HG03442 (cell line): Measurements from ENCODE around the gene ACOT8.
"Not testable (repeated sequence)": the region's sequence is repeated elsewhere in the genome, so short reads cannot be mapped to it uniquely, and the experiment has no call there.

Source experiments
- ATAC-seq: cut with Tn5 transposase; IDR thresholded peaks from one replicate; pipeline ENCODE4 v1.9.1; 2021; ENCODE audit warnings: mild to moderate bottlenecking, moderate library complexity; ENCODE audit not compliant: unreplicated experiment

ACOT8 gene

DNA sequence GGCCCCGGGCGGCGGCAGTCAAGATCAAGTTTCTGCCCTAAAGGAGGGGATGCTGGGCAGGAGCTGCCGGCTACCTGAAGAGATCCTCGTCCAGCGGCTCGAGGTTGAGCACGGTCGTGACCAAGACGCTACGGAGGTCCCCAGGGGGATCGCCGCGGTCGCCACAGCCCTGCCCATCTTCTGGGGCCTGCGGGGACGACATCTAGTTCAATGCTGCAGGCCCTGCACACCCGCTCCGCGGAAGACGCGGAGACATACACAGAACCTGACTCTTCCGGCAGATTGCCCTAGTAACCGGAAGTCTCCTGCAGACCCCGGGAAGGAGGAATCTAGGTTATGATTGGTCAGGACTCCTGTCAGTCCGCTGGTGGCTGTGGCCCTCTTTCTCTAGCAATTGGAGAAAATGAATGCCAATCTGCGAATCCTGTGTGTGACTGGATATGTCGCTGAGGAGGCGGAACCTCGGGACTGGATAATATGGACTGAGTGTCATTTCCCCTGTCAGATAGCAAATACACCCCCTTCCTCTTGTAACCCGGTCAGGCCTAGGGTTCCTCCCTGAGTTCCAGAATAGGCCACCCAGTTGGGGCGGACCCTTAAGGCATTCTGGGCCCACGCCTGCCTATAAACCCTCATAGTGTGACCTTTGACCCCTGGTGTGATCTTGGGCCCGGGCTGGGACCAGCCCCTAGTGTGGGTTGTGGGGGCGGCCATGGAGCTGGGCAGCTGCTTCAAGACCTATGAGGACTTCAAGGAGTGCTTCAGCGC is at the start of gene ACOT8, which contains the start of gene ZSWIM3:
Gene ACOT8 (minus strand): TSS at position 279 of the 768 bp plus-strand sequence. CDS start 77 bp downstream, at position 202.
Gene ZSWIM3 (plus strand): TSS at position 501 of the 768 bp plus-strand sequence. CDS start 212 bp downstream, at position 713.
- ATAC-seq, result peak; percentile 96

DNA sequence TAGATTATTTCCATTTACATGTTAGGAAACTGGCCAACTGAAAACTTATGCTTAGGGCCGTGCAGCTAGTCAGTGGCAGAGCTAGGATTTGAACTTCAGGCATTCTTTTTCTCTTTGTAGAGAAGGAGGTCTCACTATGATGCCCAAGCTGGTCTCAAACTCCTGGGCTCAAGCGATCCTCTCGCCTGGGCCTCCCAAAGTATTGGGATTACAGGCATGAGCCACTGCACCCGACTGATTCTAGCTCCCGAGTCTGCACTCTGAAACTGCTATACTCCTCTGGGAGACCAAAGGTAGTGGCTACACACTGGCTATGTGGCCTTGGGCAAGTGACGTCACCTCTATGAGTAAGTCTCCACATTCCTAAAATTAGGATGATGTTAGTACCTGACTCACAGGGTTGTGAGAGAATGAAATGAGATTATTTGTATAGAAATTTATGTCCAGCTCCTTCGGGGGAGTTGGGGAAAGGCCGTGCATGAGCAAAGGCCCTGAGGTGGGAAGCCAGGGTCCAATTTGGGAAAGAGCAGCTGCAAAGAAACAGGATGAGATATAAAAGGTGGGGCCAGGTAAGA is 48.4 kb upstream of the ACOT8 start:
- no peak for ATAC-seq

DNA sequence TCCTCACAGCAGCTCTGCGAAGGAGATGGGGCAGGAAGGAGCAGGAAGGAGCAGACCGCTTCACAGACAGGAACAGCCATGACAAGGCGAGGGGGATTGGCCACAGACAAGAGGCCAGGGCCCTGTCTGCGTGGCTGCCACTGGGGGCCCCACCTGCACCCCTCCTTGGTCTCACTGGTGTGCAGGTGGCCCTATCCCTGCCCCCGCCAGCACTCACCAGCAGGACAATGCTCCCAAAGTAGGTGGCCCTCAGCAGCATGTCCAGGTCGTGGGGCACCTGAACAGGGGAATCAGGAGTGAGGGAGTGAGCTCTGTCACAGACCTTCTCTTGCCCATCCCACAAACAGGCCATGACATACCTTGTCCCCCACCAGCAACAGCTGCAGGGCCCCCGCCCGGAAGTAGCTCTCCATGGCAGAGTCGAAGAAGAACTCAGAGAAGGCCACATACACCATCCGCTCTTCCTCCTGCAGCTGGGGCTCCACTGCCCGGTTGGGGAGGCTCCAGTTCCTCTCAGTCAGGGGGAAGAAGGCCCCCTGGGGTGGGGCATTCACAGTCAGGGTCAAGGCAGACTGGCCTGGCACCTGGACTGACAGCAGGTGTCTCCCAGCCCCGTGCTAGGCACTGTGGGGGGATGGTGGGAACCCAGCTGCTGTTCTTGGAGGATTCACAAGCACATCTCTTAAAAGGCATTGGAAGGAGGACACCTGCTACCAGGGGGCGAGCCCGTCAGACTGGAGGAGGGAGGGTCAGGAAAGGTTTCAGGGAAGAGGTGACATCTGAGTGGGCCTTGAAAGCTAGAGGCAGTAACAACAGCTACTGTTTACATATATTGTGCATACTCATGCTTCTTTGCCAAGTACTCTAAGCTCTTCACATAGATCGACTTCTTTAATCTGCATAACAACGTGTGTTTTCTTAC is 47.7 kb upstream of the ACOT8 start:
- ATAC-seq, result no peak

DNA sequence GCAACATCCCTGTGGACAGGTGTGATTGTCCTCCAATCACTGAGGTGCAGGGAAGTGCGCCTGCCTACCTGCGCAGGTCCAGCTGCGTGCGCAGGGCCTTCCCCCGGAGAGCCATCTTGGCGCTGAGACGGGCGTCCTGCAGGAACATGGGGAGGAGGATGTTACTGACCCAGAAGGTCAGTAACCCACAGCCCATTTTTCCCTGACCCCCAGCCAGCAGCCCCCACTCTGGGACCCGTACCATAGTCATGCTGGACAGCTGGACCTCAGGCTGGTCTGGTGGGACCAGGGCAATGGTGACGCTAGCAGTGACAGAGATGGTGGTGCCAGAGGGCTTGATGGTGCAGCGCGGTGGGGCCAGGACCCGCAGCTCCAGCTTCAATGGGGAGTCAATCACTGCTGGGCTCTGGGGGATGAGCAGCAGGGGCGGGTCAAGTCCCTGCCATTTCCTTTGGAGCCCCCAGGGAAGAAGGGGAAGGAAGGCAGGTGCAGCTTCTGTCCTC is 45.1 kb upstream of the ACOT8 start:
- ATAC-seq, result no peak

DNA sequence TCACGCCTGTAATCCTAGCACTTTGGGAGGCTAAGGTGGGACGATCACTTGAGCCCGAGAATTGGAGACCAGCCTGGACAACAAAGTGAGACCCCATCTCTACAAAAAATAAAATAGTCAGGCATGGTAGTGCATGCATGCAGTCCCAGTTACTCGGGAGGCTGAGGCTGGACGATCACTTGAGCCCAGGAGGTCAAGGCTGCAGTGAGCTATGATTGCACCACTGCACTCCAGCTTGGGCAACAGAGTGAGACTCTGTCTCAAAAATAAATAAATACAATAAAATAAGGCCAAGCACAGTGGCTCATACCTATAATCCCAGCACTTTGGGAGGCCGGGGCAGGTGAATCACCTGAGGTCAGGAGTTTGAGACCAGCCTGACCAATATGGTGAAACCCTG is 44.1 kb upstream of the ACOT8 start:
- ATAC-seq, result not testable (repeated sequence)

DNA sequence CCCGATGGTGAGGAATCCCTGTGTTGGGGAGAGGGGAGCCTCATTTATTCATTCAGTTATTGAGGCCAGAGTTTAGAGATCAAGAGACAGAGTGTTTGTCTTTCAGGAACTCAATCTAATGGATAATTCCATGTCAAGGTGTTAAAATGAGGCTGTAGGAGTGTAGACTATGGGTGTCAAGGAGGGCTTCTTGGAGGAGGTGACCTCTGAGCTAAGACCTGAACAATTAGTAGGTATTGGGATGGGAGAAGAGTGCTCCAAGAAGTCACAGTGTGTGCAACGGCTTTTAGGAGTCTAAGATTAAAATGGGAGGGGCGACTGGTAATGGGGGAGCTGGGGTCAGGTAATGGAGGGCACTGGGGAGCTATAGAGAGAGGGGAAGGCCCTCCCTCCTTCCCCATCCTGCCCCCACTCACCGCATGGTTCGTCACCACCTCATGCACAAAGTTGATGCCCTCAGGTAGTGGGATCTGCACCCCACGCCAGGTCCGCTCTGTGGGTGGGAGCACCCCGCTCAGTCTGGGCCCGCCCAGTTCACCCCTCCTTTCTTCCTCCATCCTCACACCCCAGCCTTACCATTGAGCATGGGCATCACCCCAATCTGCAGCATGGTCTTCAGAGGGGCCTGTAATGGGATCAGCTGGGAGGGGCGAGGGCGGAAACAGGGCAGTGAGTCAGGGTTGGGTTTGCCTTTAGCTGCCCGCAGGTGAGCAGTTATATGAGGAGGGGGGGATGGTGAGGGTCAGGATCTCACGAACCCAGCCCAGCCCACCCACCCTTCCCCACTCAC is 42.0 kb upstream of the ACOT8 start:
- ATAC-seq, result no peak

DNA sequence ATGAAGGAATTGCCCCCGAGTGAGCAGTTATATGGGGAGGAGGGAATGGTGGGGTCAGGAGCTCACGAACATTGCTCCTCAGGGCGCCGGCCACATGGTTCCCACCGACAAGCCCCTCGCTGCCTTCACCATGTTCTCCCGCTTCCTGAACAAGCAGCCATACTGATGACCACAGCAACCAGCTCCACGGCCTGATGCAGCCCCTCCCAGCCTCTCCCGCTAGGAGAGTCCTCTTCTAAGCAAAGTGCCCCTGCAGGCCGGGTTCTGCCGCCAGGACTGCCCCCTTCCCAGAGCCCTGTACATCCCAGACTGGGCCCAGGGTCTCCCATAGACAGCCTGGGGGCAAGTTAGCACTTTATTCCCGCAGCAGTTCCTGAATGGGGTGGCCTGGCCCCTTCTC is 41.1 kb upstream of the ACOT8 start:
- no peak for ATAC-seq

DNA sequence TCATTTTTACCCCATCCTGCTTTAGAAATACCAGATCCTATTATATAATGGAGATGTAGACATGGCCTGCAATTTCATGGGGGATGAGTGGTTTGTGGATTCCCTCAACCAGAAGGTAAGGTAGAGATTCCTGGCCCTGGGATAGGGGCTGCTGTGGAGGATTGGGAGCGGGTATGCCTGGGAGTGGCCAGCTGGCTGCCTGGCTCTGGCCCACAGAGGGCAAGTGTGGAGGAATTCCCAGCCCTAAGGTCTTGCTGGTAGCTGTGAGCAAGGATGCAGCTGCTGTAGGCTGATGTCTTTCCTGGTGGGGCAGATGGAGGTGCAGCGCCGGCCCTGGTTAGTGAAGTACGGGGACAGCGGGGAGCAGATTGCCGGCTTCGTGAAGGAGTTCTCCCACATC is 40.5 kb upstream of the ACOT8 start:
- ATAC-seq, result no peak

DNA sequence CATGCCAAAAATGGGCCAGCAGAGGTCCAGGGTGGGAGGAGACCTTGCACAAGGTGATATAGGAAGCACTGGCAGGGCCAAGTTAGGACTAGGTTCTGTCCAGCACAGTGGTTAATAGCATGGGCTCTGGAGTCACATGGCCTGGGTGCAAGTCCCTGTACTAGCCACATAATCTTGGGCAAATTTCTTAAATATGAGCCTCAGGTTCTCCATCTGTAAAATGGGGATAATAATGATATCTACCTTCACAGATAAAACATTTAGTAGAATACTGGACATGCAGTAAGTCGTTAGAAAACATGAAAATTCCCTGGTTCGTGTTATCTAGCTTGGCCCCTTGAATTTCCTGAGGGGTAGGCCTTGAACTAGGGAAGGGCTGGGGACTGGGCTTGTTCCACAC is 40.1 kb upstream of the ACOT8 start:
- ATAC-seq, result no peak

DNA sequence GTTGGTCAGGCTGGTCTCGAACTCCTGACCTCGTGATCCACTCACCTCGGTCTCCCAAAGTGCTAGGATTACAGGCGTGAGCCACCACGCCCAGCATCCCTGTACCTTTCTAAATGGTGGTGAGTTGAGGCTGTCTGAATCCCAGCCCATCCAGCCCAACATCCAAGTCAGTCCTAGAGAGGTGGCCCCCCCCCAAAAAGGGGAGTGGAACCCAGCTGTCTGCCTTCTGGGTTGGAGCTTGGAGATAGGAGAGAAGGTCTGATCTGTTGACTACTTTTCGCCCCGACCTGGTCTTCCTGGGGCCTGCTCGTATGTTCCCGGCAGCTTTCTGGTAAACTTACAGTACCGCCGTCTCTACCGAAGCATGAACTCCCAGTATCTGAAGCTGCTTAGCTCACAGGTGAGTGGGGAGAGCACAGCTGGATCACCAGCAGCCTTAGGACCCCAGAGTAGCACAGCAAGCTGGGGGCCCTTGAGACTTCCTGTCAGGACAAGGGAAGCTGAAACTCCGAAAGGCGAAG is 39.5 kb upstream of the ACOT8 start:
- ATAC-seq, result no peak

DNA sequence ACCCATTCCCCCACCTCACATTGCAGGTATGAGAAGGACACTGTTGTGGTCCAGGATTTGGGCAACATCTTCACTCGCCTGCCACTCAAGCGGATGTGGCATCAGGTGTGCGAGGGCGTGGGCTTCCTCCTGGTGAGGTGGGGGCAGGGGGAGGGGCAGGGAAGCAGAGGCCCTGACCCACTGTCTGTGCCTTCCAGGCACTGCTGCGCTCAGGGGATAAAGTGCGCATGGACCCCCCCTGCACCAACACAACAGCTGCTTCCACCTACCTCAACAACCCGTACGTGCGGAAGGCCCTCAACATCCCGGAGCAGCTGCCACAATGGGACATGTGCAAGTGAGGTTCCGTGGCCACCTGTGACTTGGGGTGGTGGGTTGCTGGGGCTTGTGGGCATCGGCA is 37.6 kb upstream of the ACOT8 start:
- ATAC-seq, result no peak

DNA sequence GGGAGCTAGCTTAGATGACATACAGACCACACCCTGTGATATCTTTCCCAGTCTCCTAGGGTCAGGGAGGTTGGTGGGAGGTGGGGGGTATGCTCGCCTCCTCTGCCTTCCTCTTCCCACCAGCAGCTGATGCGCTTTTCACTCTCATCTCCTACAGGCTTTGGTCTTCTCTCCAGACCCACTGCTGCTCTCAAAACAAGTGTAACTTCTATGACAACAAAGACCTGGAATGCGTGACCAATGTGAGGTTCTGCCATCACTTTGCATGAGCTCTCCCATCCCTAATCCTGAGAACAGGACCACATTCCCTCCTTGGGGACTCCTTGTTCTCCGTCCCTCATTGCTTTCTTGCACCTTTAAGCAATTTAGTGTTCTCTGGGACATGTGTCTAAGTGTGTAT is 36.6 kb upstream of the ACOT8 start:
- ATAC-seq, result no peak

DNA sequence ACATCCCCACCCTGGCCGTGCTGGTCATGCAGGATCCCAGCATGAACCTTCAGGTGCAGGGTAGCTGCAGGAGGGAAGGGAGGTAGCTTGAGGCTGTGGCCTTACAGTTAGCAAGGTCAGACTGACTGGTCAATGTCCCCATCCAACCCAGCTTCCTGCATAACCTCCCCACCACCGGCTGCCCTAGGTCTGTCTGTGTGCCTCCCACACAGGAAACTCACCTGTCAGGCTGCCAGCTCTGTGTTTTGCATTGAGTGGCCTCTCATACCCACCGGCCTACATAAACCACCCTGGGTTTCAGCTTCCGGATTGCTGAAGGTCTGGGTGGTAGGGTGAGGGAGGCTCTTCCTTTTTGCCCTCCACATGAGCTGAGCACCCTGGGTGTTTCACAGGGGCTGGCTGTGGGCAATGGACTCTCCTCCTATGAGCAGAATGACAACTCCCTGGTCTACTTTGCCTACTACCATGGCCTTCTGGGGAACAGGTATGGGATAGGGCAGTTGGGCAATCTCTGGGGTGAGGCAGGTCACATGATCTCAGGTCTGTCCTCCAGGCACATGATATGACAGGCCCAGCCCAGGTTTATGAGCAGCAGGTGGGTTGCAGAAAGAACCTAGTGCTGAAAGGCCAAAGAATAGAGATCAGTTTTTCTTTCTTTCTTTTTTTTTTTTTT is 35.8 kb upstream of the ACOT8 start:
- no peak for ATAC-seq

DNA sequence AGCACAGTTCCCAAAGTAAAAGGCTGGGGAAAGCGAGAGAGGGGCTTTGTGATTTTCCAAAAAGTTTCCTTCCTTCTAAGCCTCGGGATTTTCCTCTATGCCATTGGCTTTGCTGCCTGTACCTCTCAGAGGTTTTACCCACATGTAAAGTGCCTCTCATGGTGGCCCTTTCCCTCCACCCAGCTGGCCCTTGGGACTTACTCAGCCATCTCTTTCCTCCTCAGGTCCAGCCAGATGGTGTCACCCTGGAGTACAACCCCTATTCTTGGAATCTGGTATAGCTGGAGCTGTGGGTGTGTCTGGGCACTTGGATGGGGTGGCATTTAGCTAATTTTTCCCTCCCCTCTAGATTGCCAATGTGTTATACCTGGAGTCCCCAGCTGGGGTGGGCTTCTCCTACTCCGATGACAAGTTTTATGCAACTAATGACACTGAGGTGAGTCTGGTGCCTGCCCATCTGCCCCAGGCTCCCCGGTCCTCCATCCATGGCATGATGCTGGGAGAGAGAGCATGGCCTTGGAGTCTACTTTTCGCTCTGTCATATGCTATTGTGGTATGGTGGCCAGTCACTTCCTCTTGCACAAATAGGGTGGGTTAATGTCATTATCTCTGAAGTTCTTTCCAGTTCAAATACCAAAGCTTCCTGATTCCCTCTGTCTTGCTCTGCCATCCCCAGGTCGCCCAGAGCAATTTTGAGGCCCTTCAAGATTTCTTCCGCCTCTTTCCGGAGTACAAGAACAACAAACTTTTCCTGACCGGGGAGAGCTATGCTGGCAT is 35.0 kb upstream of the ACOT8 start:
- ATAC-seq, result no peak

DNA sequence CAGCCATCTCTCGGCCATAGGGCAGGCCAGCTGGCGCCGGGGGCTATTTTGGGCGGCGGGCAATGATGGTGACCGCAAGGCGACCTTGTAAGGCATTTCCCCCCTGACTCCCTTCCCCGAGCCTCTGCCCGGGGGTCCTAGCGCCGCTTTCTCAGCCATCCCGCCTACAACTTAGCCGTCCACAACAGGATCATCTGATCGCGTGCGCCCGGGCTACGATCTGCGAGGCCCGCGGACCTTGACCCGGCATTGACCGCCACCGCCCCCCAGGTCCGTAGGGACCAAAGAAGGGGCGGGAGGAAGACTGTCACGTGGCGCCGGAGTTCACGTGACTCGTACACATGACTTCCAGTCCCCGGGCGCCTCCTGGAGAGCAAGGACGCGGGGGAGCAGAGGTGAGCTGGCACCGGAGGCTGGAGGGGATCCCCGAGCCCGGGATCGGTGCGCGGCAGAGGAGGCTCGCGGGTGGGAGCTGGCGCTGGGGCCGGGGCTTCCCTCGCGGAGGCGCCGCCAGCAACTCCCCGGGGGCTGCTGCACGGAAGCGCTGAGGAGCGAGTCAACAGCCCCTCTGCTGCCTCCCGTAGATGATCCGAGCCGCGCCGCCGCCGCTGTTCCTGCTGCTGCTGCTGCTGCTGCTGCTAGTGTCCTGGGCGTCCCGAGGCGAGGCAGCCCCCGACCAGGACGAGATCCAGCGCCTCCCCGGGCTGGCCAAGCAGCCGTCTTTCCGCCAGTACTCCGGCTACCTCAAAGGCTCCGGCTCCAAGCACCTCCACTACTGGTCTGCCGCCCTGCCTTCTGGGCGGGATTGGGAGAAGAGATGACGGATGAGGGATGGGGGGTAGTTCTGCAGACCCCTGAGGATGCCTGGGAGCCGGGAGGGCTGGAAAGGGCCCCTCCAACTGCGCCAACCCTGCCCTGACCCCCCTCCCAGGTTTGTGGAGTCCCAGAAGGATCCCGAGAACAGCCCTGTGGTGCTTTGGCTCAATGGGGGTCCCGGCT is 34.1 kb upstream of the ACOT8 start, which contains the start of the genes CTSA and NEURL2:
Gene CTSA (plus strand): TSS at position 351 of the 999 bp plus-strand sequence. CDS start 234 bp downstream, at position 585.
Gene NEURL2 (minus strand): TSS at position 224 of the 999 bp plus-strand sequence. CDS start 217 bp downstream, at position 7.
- ATAC-seq, result peak; percentile 80

DNA sequence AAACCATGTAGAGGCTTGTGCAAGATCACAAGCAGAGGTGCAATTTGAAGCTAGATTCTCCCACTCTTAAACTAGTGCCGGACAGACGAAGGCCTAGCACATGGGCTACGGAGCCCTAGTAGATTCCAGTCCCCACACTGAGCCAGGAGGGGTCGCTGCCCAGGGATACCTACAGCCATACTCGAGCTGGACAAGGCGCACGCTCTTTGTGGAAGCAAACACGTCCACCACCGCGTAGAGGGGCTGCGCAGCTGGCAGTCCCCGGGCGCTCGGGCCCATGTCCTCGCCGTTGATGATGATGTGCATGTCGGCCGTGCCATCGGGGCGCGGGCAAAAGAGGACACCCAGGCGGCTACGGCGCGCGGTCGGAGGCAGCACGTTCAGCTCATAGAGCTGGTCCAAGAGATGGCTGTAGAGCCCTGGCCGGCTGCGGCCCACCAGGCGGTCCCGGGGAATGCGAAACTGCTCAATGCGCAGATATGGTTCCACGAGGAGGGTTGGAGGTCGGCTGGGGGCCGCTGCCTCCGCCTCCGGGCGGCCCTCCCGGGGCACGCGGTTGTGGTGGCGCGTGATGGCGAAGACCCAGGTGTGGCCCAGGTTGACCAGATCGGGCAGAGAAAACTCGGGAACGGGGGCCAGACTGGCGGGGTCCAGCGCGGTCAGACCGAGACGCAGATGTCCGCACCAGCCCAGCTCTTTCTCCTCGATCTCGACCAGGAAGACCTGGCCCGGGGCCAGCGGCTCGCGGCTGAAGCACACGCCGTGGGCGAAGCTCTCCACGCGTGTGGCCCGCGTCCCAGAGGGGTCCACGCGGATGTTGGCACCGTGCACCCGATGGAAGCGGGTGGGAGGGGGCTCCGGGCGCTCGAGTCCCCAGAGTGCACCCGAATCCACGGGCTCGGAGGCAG is 33.1 kb upstream of the ACOT8 start:
- ATAC-seq, result peak; percentile 27
